Keratinocyte (primary cell): ENCODE results near the gene IGF2BP1. TPM values are rescaled to one million over a fixed set of nuclear protein-coding genes. Genes with fewer than 3 reads are reported as not detected.
A peak's percentile ranks its signal among the peaks of the same experiment; 100 is the strongest.

Source experiments
- DNase-seq: peaks from one replicate; pipeline ENCODE4 v3.0.0-alpha.2; 2011; ENCODE audit warnings: low read depth, missing footprints, low spot score
- FAIRE-seq: peaks from 2 replicates; lab custom pipeline; 2011; peaks lifted over from hg19 to GRCh38; lab: Jason Lieb, UNC
- H2AFZ ChIP-seq: 2 replicates; pipeline ENCODE4 v1.6.0; 2012; ENCODE audit warnings: low read length, control low read depth, inconsistent platforms; ENCODE audit not compliant: control insufficient read depth
- H3K27ac ChIP-seq: 2 replicates; pipeline ENCODE4 v1.5.1; 2011; ENCODE audit warnings: low read length; ENCODE audit not compliant: control insufficient read depth, insufficient read depth
- H3K27me3 ChIP-seq: 3 replicates; pipeline ENCODE4 v1.6.0; 2011; ENCODE audit warnings: low read length; ENCODE audit not compliant: control insufficient read depth, insufficient read depth; ENCODE audit errors: extremely low read depth
- H3K36me3 ChIP-seq, 2 experiments: 2 replicates in 1 of 2; 3 replicates in 1 of 2; pipeline ENCODE4 v1.5.1; 2011; ENCODE audit warnings: low read length in 2 of 2, mild to moderate bottlenecking in 1 of 2; ENCODE audit not compliant: control insufficient read depth in 2 of 2, insufficient read depth in 2 of 2; ENCODE audit errors: extremely low read depth in 1 of 2
- H3K4me1 ChIP-seq: 3 replicates; pipeline ENCODE4 v1.5.1; 2011; ENCODE audit warnings: low read length; ENCODE audit not compliant: control insufficient read depth, insufficient read depth; ENCODE audit errors: extremely low read depth
- H3K4me2 ChIP-seq: 3 replicates; pipeline ENCODE4 v1.6.0; 2011; ENCODE audit warnings: low read depth, low read length; ENCODE audit not compliant: control insufficient read depth, insufficient read depth; ENCODE audit errors: extremely low read depth
- H3K4me3 ChIP-seq, 3 experiments: fragments of 200-600 bp in 1 of 3; sonication (generic) in 1 of 3; 2 replicates in 2 of 3; 3 replicates in 1 of 3; pipeline ENCODE4 v1.5.1; 2011 to 2016; ENCODE audit warnings: low read length in 3 of 3, mild to moderate bottlenecking in 3 of 3, control low read depth in 2 of 3, inconsistent platforms in 1 of 3, low read depth in 1 of 3, mixed read lengths in 1 of 3, mixed run types in 1 of 3, moderate library complexity in 1 of 3; ENCODE audit not compliant: control insufficient read depth in 2 of 3, insufficient read depth in 2 of 3; ENCODE audit errors: extremely low read depth in 1 of 3
- H3K79me2 ChIP-seq: 2 replicates; pipeline ENCODE4 v1.6.0; 2012; ENCODE audit warnings: low read length; ENCODE audit not compliant: control insufficient read depth, insufficient read depth
- H3K9ac ChIP-seq: 3 replicates; pipeline ENCODE4 v1.6.0; 2011; ENCODE audit warnings: low read length; ENCODE audit not compliant: control insufficient read depth, insufficient read depth; ENCODE audit errors: extremely low read depth
- H3K9me1 ChIP-seq: 3 replicates; pipeline ENCODE4 v1.6.0; 2011; ENCODE audit warnings: low read length; ENCODE audit not compliant: control insufficient read depth, insufficient read depth; ENCODE audit errors: extremely low read depth
- H3K9me3 ChIP-seq: 2 replicates; pipeline ENCODE4 v1.5.1; 2012; ENCODE audit warnings: low read depth, low read length; ENCODE audit not compliant: control insufficient read depth
- H4K20me1 ChIP-seq: 3 replicates; pipeline ENCODE4 v1.6.0; 2011; ENCODE audit warnings: low read length; ENCODE audit not compliant: control insufficient read depth, insufficient read depth; ENCODE audit errors: extremely low read depth
- CTCF ChIP-seq, 3 experiments: IDR thresholded peaks in 1 of 3; conservative IDR thresholded peaks in 1 of 3; optimal IDR thresholded peaks in 1 of 3; 2 replicates in 2 of 3; 3 replicates in 1 of 3; pipeline versions ENCODE3 to v1.5.1; 2011; ENCODE audit warnings: low read length in 3 of 3, mild to moderate bottlenecking in 3 of 3, moderate library complexity in 2 of 3, control low read depth in 1 of 3, inconsistent platforms in 1 of 3; ENCODE audit not compliant: insufficient read depth in 2 of 3; ENCODE audit errors: extremely low read depth in 1 of 3
- EZH2 ChIP-seq: IDR thresholded peaks from one replicate; pipeline ENCODE4 v1.6.1; 2012; ENCODE audit warnings: inconsistent platforms, mild to moderate bottlenecking, low read length, moderate library complexity
- dilution Hi-C: fragments of 300-500 bp; cut with MboI; formaldehyde crosslinking; loops from one replicate; pipeline ENCODE4 v1.7.0; 2020; ENCODE audit warnings: low sequenced_read_pairs; ENCODE audit not compliant: extremely low pct_ligation_motif_present
- polyA plus RNA-seq, 5 experiments: library from polyadenylated mRNA; depleted of rRNA in 3 of 5; stranded (reverse) in 3 of 5; stranded (forward) in 1 of 5; unstranded in 1 of 5; fragments of >200 nt; gene quantifications; 1 replicate in 1 of 5; 2 replicates in 3 of 5; 3 replicates in 1 of 5; pipeline versions ENCODE4 v1.2.1 to v1.2.3, GENCODE V29; 2011 to 2012; ENCODE audit warnings: missing spikeins in 2 of 5, low read depth in 1 of 5, low replicate concordance in 1 of 5

Gene IGF2BP1
- polyA plus RNA-seq, 1 donor (not counting 4 experiments of a cell fraction or from before 2014, with no cell fraction given), result not detected

- Histone ChIP-seq H3K9me3 (no peaks in the 10 kb centered on the region), H3K9ac (no peak overlapping the region), H3K36me3 (no peaks in the 10 kb centered on the region), H3K9me1 (no peaks in the 10 kb centered on the region), H3K4me3 (no peak overlapping the region), H3K27ac (no peak overlapping the region), H4K20me1 (no peaks in the 10 kb centered on the region), H3K79me2 (no peaks in the 10 kb centered on the region), H3K27me3 (peaks cover 5% of the 10 kb centered on the region), H2AFZ (no peak overlapping the region), H3K4me2 (no peak overlapping the region), H3K4me1 (no peaks in the 10 kb centered on the region)
- FAIRE-seq (peak; percentile 29), DNase-seq (no peak)
- dilution Hi-C loops, result no loop called here
- TF ChIP-seq CTCF (optimal IDR thresholded peaks at IDR 0.05 in 1 of 3, IDR thresholded peaks at IDR 0.05 in 1 of 3, conservative IDR thresholded peaks at IDR 0.05 in 1 of 3; ENCODE audit: extremely low read depth in 1 of 3, insufficient read depth in 2 of 3, low read length in 3 of 3), result no peak
- TF ChIP-seq EZH2, result no peak
Measured at GRCh38 chr17:49090878-49091594, 93.9 kb downstream of the IGF2BP1 start.

GRCh38 chr17:49093131-49093530, 95.9 kb downstream of the IGF2BP1 start:
- FAIRE-seq (no peak), DNase-seq (no peak)
- Histone ChIP-seq H3K9me1 (no peaks in the 10 kb centered on the region), H3K36me3 (no peaks in the 10 kb centered on the region), H3K9ac (no peak overlapping the region), H3K27ac (no peak overlapping the region), H4K20me1 (no peaks in the 10 kb centered on the region), H3K27me3 (no peaks in the 10 kb centered on the region), H3K4me2 (no peak overlapping the region), H3K79me2 (no peaks in the 10 kb centered on the region), H3K4me3 (no peak overlapping the region), H3K4me1 (no peaks in the 10 kb centered on the region), H3K9me3 (no peaks in the 10 kb centered on the region), H2AFZ (no peak overlapping the region)
- TF ChIP-seq CTCF (optimal IDR thresholded peaks at IDR 0.05 in 1 of 3, IDR thresholded peaks at IDR 0.05 in 1 of 3, conservative IDR thresholded peaks at IDR 0.05 in 1 of 3; ENCODE audit: extremely low read depth in 1 of 3, insufficient read depth in 2 of 3, low read length in 3 of 3) (no peak), EZH2 (no peak)
- dilution Hi-C loops, result no loop called here
